H1 (cell line): ENCODE data around the gene FOXN3. TPM values are rescaled to one million over a fixed set of nuclear protein-coding genes. Genes with fewer than 3 reads are reported as not detected.

Source experiments
- BRCA1 ChIP-seq: IDR thresholded peaks from 2 replicates; pipeline ENCODE4 v1.6.1; 2012; ENCODE audit warnings: low read depth, low read length, improper control_type of control experiment
- CEBPB ChIP-seq: IDR thresholded peaks from 2 replicates; pipeline ENCODE4 v1.6.1; 2012; ENCODE audit warnings: low read depth, low read length
- MAFK ChIP-seq: IDR thresholded peaks from 2 replicates; pipeline ENCODE4 v1.6.1; 2012; ENCODE audit warnings: low read depth, mild to moderate bottlenecking, improper control_type of control experiment, low read length
- RNF2 ChIP-seq: fragments of 200-900, 300-1000 bp; sonication (generic); IDR thresholded peaks from 2 replicates; pipeline ENCODE4 v1.7.1; 2016; ENCODE audit warnings: borderline replicate concordance, low read depth, mild to moderate bottlenecking, antibody characterized with exemption, low read length; ENCODE audit not compliant: poor library complexity, severe bottlenecking; ENCODE audit errors: missing control alignments
- SP4 ChIP-seq: IDR thresholded peaks from 2 replicates; pipeline ENCODE4 v1.6.1; 2012; ENCODE audit warnings: low read length, inconsistent platforms
- ZNF274 ChIP-seq: IDR thresholded peaks from 2 replicates; pipeline ENCODE4 v1.7.0; 2012; ENCODE audit warnings: low read length, borderline replicate concordance; ENCODE audit errors: extremely low read depth
- polyA plus RNA-seq, 7 experiments: library from polyadenylated mRNA; depleted of rRNA in 3 of 7; stranded (reverse) in 5 of 7; unstranded in 2 of 7; fragments of >200 nt in 5 of 7; fragments of 200-250 nt in 2 of 7; gene quantifications; 1 replicate in 5 of 7; 2 replicates in 1 of 7; 4 replicates in 1 of 7; pipeline versions ENCODE4 v1.2.1 to v1.2.3, GENCODE V29; 2011 to 2013; ENCODE audit warnings: missing spikeins in 2 of 7, mixed read lengths in 2 of 7
- total RNA-seq: library from RNA; stranded (reverse); fragmentation: NEBNext Ultra II Directional; extraction: Animal tissue kit (Norgen Biotek cat#: 25700); gene quantifications from 2 replicates; pipeline ENCODE4 v1.2.1, GENCODE V29; 2021

The FOXN3 gene
- total and polyA plus RNA-seq, 2 of the 8 experiments (the other 6 are each of a cell fraction or from before 2014, with no cell fraction given): 52.6 to 178 TPM

GRCh38 chr14:89212386-89213235 is 204.4 kb downstream of the FOXN3 start (continued):
- TF ChIP-seq RNF2 (no peak), ZNF274 (no peak), MAFK (no peak), CEBPB (no peak), BRCA1 (no peak), SP4 (no peak)
